Measurements from ENCODE around the gene MZT2B. TPM values are rescaled to one million over a fixed set of nuclear protein-coding genes. Genes with fewer than 3 reads are reported as not detected.
"Not testable (repeated sequence)": the region's sequence is repeated elsewhere in the genome, so short reads cannot be mapped to it uniquely, and the experiment has no call there.

Gene MZT2B
- polyA plus RNA-seq, 1 of the 3 experiments (the other 2 are of a cell fraction): 222 TPM

DNA sequence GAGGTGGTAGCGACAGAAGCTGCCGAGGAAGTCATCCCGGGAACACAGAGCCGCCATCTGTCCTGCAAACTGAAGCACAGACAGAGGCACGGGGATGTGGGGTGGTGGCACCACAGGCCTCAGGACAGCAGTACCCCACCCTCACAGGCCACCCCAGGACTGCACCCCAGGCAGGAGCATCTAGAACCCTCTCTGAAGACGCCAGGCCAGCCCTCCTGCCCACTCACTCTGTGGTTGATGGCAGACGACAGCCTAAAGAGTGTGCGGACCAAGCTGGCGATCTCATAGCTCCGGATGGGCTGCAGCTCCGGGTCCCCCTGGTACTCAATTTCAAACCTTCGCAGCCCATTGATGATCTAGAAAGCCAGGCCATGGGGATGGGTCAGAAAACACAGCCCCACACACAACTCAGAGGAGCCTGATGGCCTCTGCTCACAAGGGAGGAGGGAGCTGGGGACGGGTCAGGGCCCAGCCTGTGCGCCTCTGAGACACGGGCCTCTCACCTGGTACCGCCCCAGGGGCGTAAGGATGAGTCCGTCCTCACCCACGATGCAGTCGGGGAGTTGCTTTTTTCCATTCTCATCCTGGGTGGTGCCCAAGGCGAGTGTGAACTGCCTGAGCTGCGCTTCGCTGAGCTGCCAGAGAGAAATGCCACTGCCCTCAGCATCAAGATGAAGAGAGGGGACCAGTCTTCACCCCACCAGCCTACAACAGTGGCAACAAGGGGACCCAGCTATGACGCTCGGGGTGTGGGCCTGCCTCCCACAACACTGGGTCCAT is 29.1 kb upstream of the MZT2B start:
- TF ChIP-seq, protein P1, sequence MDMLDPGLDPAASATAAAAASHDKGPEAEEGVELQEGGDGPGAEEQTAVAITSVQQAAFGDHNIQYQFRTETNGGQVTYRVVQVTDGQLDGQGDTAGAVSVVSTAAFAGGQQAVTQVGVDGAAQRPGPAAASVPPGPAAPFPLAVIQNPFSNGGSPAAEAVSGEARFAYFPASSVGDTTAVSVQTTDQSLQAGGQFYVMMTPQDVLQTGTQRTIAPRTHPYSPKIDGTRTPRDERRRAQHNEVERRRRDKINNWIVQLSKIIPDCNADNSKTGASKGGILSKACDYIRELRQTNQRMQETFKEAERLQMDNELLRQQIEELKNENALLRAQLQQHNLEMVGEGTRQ (IDR thresholded peaks at IDR 0.05; ENCODE audit: borderline replicate concordance, low read depth, low read length): no peak
- TF ChIP-seq ELF1 (IDR thresholded peaks at IDR 0.05): no peak
- ChIA-PET POLR2A (no interaction called here), CTCF (no interaction called here)
- Histone ChIP-seq H3F3A (replicated peaks; ENCODE audit: insufficient read depth) (no peaks in the 10 kb centered on the region), H3K36me3 (replicated peaks in 1 of 2; ENCODE audit: control insufficient read depth in 1 of 2, insufficient read depth in 2 of 2, low read length in 1 of 2) (peaks cover 0 to 25% of the 10 kb centered on the region in 2 experiments), H3K79me2 (ENCODE audit: insufficient read depth) (no peaks in the 10 kb centered on the region), H3K4me3 (ENCODE audit: low read depth in 2 of 2, low read length in 1 of 2) (no peak overlapping the region), H2AFZ (ENCODE audit: low read depth) (no peak overlapping the region), H3K27me3 (ENCODE audit: insufficient read depth) (no peaks in the 10 kb centered on the region), H3K27ac (ENCODE audit: low read depth in 2 of 2, low read length in 1 of 2) (no peak overlapping the region; a peak in 1 of 4 replicates), H3K9me3 (no peaks in the 10 kb centered on the region), H3K9me2 (no peaks in the 10 kb centered on the region), H4K20me1 (ENCODE audit: insufficient read depth) (no peaks in the 10 kb centered on the region), H3K4me1 (ENCODE audit: control insufficient read depth in 1 of 2, insufficient read depth in 2 of 2, low read depth in 1 of 2, low read length in 1 of 2) (peaks cover 0 to 21% of the 10 kb centered on the region in 2 experiments; a peak in 1 of 4 replicates), H3K9ac (no peak overlapping the region), H3K4me2 (no peak overlapping the region)
- DNase-seq: no peak
- WGBS (ENCODE audit: low lambda C conversion rate): 94% methylated on average over 7 of the region's 25 CpGs

DNA sequence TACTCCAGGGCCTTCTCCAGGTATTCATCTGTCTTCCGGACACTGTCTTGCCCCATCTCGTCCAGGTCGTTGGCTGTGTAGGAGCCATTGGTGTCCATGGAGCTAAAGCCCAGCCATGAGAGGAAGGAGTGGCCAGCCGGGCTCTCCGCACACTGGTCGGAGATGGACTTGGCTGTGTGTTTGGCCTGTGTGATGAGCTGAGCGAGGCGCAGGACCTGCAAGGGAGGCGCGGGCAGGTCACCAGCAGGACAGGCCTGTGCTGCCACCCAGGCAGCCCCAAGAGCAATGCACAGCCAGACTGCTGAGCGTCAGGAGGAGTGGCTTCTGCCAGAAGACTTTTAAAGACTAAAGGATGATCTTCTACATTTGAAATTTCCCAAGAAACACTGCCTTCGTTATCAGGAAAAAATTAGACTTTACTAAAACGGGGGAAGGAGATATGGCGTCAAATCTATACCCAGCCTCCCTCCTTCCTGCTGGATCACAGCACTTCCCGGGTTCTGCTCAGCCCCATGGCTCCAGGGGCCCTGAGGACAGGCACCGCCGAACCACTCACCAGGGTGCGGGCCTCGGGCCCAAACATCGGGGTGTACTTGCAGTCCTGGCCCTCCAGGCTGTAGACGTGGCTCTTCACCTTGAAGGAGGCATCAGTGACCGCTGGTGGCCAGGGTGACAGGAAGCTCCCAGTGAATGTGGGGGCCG is 28.2 kb upstream of the MZT2B start:
- H3K4me3 ChIP-seq (ENCODE audit: low read depth in 2 of 2, low read length in 1 of 2); H4K20me1 ChIP-seq (ENCODE audit: insufficient read depth); CTCF ChIA-PET; H3K4me2 ChIP-seq; H3F3A ChIP-seq (replicated peaks; ENCODE audit: insufficient read depth); H3K9me2 ChIP-seq; DNase-seq; POLR2A ChIA-PET; H3K9ac ChIP-seq; H3K27ac ChIP-seq (ENCODE audit: low read depth in 2 of 2, low read length in 1 of 2); H3K9me3 ChIP-seq; H3K79me2 ChIP-seq (ENCODE audit: insufficient read depth); H2AFZ ChIP-seq (ENCODE audit: low read depth); H3K27me3 ChIP-seq (ENCODE audit: insufficient read depth): not testable (repeated sequence)
- WGBS (ENCODE audit: low lambda C conversion rate): 87% methylated on average over 13 of the region's 23 CpGs
- Histone ChIP-seq H3K4me1 (ENCODE audit: control insufficient read depth in 1 of 2, insufficient read depth in 2 of 2, low read depth in 1 of 2, low read length in 1 of 2) (peaks cover 0 to 21% of the 10 kb centered on the region in 2 experiments; a peak in 1 of 4 replicates), H3K36me3 (replicated peaks in 1 of 2; ENCODE audit: control insufficient read depth in 1 of 2, insufficient read depth in 2 of 2, low read length in 1 of 2) (peaks cover 0 to 25% of the 10 kb centered on the region in 2 experiments)

DNA sequence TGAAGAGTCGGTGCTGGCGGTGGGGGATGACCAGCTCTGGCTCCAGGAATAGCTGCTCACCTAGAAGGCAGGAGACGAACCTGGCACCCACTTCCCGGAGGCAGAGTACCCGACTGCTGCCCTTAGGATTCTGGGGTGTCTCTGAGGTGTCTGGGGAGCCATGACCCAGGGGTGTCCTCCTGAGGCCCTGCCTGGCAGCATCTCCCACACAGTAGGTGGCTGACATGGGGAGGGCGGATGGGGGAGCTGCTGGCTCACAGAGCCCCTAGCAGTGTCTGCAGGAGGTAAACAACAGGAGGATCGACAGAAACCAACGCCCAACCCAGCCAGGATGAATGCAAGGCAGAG is 27.7 kb upstream of the MZT2B start:
- H3K4me3 ChIP-seq (ENCODE audit: low read depth in 2 of 2, low read length in 1 of 2); H3K9ac ChIP-seq; H3K27ac ChIP-seq (ENCODE audit: low read depth in 2 of 2, low read length in 1 of 2); H3K79me2 ChIP-seq (ENCODE audit: insufficient read depth); H4K20me1 ChIP-seq (ENCODE audit: insufficient read depth); H3K9me3 ChIP-seq; DNase-seq; H2AFZ ChIP-seq (ENCODE audit: low read depth); H3K4me2 ChIP-seq; H3F3A ChIP-seq (replicated peaks; ENCODE audit: insufficient read depth); CTCF ChIA-PET; H3K27me3 ChIP-seq (ENCODE audit: insufficient read depth); POLR2A ChIA-PET; H3K9me2 ChIP-seq: not testable (repeated sequence)
- H3K4me1 ChIP-seq (ENCODE audit: control insufficient read depth in 1 of 2, insufficient read depth in 2 of 2, low read depth in 1 of 2, low read length in 1 of 2): peaks cover 0 to 21% of the 10 kb centered on the region in 2 experiments; a peak in 1 of 4 replicates
- 100% methylated on average over 5 of the region's 8 CpGs for WGBS (ENCODE audit: low lambda C conversion rate)
- H3K36me3 ChIP-seq (replicated peaks in 1 of 2; ENCODE audit: control insufficient read depth in 1 of 2, insufficient read depth in 2 of 2, low read length in 1 of 2): peaks cover 0 to 25% of the 10 kb centered on the region in 2 experiments

All from SK-N-SH (cell line).